Mammary epithelial cell (primary cell): Measurements from ENCODE around the gene MYEOV.

Experiments
- EZH2 ChIP-seq: IDR thresholded peaks from 2 replicates; pipeline ENCODE4 v1.6.1; 2012; ENCODE audit warnings: low read length, inconsistent platforms, borderline replicate concordance
- TF ChIP-seq, protein P1 (sequence below), 2 donors: IDR thresholded peaks in 1 of 2; conservative IDR thresholded peaks in 1 of 2; 2 replicates each; pipeline ENCODE4 v1.5.1; 2011 to 2012; ENCODE audit warnings: inconsistent platforms in 2 of 2, low read length in 2 of 2, mild to moderate bottlenecking in 2 of 2, control low read depth in 1 of 2, low read depth in 1 of 2; ENCODE audit not compliant: insufficient read depth in 1 of 2; ENCODE audit errors: extremely low read depth in 1 of 2

DNA sequence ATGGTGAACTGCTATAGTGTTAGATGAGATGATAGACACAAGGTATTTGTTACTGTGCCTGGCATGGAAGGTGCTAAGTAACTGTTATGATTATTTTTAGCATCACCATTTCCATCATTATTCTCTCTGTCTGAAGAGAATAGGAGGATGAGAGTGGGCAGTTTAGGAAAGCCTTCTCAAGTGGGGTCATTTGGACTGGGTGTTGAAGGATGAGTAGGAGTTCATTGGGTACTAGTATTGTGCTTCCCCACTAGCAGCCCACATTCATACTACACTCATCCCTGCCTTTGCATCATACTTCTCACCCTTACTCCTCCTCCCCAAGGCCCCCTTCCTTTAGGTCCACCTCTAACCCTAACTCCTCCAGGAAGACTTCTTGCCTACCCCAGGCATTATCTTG, 20.6 kb downstream of the MYEOV start:
- TF ChIP-seq, protein P1, sequence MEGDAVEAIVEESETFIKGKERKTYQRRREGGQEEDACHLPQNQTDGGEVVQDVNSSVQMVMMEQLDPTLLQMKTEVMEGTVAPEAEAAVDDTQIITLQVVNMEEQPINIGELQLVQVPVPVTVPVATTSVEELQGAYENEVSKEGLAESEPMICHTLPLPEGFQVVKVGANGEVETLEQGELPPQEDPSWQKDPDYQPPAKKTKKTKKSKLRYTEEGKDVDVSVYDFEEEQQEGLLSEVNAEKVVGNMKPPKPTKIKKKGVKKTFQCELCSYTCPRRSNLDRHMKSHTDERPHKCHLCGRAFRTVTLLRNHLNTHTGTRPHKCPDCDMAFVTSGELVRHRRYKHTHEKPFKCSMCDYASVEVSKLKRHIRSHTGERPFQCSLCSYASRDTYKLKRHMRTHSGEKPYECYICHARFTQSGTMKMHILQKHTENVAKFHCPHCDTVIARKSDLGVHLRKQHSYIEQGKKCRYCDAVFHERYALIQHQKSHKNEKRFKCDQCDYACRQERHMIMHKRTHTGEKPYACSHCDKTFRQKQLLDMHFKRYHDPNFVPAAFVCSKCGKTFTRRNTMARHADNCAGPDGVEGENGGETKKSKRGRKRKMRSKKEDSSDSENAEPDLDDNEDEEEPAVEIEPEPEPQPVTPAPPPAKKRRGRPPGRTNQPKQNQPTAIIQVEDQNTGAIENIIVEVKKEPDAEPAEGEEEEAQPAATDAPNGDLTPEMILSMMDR (conservative IDR thresholded peaks at IDR 0.05 in 1 of 2, IDR thresholded peaks at IDR 0.05 in 1 of 2; ENCODE audit: extremely low read depth in 1 of 2, insufficient read depth in 1 of 2, low read depth in 1 of 2, low read length in 2 of 2): no peak
- TF ChIP-seq EZH2: no peak
